HG03378 (cell line): Measurements from ENCODE around the gene ACO1.

Experiments
- ATAC-seq: cut with Tn5 transposase; IDR thresholded peaks from one replicate; pipeline ENCODE4 v1.9.1; 2021; ENCODE audit warnings: mild to moderate bottlenecking, moderate library complexity; ENCODE audit not compliant: unreplicated experiment

Gene ACO1

GRCh38 chr9:32486839-32487562 lies 102.6 kb downstream of the ACO1 start:
- ATAC-seq: no peak

DNA sequence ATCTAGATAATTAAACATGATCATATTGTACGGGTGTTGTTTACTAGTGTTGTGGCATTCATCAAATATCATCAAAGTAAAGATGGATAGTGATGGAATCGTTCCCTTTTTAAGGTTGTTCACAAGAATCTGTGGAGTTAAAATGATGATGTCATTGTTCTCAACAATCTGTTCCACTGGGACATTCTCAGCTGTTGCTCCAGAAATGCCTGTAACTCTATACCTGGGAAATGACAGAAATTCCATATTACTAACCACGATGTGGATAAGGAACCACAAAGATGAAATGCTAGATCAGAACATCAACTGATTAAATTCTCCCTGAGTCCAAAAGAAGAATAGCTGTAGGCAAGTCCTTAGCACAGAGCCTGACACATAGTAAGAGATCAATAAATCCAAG lies 103.5 kb downstream of the ACO1 start:
- ATAC-seq: no peak

DNA sequence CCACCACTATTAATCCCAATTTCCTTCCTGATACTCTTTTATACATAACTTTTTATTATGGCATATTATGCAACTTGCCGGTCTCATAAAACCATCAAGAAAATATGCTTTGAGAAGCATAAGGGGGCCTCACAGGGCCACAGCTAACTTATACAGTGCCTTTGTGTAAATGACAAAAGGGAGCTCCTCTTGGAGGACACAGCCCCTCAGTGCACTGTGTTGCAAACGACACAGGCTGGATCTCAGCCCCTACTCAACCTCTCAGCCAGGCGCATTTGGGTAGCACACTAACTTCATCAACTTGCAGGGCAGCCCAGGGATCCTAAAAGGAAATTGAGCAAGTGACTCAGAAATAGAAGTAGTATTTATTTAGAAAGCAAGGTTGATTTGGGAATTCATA lies 106.2 kb downstream of the ACO1 start:
- no peak for ATAC-seq

DNA sequence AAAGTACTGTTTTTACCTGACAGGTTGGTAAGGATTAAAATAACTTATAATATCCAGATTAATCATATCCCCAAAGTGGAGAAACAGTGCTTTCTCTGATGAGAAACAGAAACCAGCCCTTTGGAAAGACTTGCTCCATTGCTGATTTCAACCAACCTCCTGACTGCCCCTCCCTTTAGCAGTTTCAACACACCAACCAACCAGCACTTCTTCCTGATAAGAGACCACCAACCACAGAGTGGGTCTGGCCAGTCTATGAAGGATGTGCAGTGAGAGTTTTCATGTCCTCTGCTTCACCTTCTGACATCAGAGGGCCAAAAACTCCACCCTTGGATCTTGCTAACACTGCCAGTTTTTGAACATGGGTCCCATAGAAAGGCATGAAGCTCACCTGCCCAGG lies 113.5 kb downstream of the ACO1 start:
- ATAC-seq: no peak

DNA sequence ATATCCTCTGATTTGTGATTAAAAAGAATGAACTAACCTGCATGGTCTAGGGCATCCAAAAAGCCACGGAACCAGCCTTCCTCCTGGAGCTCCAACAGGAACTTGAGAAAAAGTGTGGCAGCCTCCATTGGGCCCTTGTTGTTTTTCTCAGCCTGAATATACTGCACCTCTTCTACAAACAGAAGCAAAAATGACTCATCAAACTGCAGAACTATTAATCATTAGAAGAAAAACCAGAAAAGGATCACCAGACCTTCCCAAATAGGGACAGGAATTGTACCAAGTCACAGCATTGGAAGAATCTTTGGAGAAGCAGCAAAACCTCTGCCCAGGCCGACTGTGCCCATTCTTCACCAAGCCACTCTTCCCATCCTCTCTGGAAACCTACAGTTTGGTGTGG lies 116.3 kb downstream of the ACO1 start:
- ATAC-seq: no peak

DNA sequence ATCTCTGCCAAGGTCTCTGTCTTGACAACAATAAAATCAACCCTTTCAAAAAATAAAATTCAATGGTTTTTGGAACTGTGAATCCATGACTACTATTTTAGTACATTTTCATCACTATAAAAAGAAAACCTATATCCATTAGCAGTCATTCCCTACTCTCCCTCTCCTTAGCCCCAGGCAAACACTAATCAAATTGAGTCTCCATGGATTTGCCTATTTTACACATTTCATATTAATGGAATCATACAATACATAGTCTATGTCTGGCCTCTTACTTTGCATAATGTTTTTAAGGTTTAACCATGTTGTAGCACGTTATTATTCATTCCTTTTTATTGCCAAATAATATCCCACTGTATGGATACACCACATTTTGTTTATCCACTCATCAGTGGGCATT lies 117.4 kb downstream of the ACO1 start:
- ATAC-seq: no peak

DNA sequence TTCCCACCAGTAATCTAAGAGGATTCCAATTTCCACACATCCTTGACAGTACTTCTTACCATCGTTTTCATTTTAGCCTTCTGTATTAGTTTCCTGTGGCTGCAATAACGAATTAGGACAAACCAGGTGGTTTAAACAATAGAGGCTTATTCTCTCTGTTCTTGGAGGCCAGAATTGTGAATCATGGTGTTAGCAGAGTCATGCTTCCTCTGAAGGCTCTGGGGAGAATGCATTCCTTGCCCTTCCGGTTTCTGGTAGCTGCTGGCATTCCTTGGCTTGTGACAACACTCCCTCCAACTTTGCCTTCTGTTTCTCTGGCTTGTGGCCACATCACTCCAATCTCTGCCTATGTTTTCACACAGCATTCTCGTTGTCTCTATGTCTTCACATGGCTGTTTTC lies 118.0 kb downstream of the ACO1 start:
- ATAC-seq: no peak

DNA sequence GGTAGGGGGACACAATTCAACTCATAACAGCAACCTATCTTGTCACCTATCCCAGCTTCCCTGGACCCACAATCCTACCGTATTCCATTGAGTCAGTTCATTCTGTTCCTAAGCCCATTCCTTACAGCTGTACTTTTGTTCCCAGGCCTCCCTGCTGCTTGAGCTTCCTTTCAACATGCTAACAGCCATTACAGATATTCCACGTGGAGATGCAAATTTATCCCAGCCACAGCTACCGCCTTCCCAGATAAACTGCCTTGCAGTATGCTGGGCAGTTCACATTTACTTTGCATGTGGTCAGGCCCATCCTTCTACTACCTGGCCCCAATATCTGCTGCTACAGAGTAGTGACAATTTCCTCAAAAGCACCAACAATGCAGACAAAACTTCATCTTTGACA lies 118.6 kb downstream of the ACO1 start:
- no peak for ATAC-seq
